Ovary (tissue), 3 donors: ENCODE data around the gene PROSER1.

Experiments used
- POLR2A ChIP-seq: fragments of 450-650 bp; IDR thresholded peaks from one replicate; pipeline ENCODE4 v1.6.1; 2017; ENCODE audit warnings: antibody characterized with exemption, mild to moderate bottlenecking, moderate library complexity
- TF ChIP-seq, protein P1 (sequence below), 3 donors: fragments of 450-650 bp in 2 of 3; fragments of 200-600 bp in 1 of 3; IDR thresholded peaks; one replicate each; pipeline versions ENCODE4 v1.5.1 to v1.8.0; 2016 to 2022; ENCODE audit warnings: antibody characterized with exemption in 3 of 3, mild to moderate bottlenecking in 1 of 3
- donor health status: DM: no; HTN: no; CAD: no.

DNA sequence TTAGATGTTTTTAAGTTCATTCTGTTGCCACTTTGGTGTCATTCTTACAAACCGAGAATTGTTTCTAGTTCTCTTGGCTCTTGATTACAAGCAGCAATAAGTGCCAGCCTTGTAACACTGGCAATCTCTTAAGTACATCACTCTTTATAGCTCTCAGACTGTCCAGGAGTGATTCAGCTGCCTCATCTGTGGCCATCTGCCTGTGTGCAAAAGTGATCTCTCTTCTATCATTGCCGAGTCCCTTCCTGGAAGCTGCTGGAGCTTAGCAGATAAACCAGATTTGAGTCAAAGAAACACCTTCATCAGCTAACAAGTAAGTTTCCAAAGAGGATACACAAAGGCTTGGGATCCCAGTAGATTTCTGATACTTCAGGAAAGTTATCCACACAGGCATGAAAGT lies 70.4 kb downstream of the PROSER1 start:
- TF ChIP-seq, protein P1, sequence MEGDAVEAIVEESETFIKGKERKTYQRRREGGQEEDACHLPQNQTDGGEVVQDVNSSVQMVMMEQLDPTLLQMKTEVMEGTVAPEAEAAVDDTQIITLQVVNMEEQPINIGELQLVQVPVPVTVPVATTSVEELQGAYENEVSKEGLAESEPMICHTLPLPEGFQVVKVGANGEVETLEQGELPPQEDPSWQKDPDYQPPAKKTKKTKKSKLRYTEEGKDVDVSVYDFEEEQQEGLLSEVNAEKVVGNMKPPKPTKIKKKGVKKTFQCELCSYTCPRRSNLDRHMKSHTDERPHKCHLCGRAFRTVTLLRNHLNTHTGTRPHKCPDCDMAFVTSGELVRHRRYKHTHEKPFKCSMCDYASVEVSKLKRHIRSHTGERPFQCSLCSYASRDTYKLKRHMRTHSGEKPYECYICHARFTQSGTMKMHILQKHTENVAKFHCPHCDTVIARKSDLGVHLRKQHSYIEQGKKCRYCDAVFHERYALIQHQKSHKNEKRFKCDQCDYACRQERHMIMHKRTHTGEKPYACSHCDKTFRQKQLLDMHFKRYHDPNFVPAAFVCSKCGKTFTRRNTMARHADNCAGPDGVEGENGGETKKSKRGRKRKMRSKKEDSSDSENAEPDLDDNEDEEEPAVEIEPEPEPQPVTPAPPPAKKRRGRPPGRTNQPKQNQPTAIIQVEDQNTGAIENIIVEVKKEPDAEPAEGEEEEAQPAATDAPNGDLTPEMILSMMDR (IDR thresholded peaks at IDR 0.05): no peak
- no peak for TF ChIP-seq POLR2A
